SK-N-SH treated with all-trans-retinoic acid at 6 μM for 48 hours (cell line): Measurements from ENCODE around the gene CPLX1.
"Not testable (repeated sequence)": the region's sequence is repeated elsewhere in the genome, so short reads cannot be mapped to it uniquely, and the experiment has no call there.

Experiments
- ATAC-seq: fragments of 200-7000 bp; cut with Tn5 transposase; 3 replicates; pipeline ENCODE4 v1.9.1; 2020; ENCODE audit warnings: mild to moderate bottlenecking, moderate library complexity
- BACH2 ChIP-seq: fragments of 250-450 bp; sonication (Bioruptor Pico); IDR thresholded peaks from 2 replicates; pipeline ENCODE4 v1.9.0; 2021; ENCODE audit warnings: mild to moderate bottlenecking, borderline replicate concordance
- CREB5 ChIP-seq: fragments of 250-450 bp; sonication (Bioruptor Pico); IDR thresholded peaks from 2 replicates; pipeline ENCODE4 v1.5.1; 2020; ENCODE audit warnings: low read depth, mild to moderate bottlenecking, moderate library complexity
- CSRNP3 ChIP-seq: fragments of 250-450 bp; sonication (Bioruptor Pico); IDR thresholded peaks from 2 replicates; pipeline ENCODE4 v1.5.1; 2021; ENCODE audit warnings: mild to moderate bottlenecking, moderate library complexity
- ESRRG ChIP-seq: fragments of 250-450 bp; sonication (Bioruptor Pico); IDR thresholded peaks from 2 replicates; pipeline ENCODE4 v1.6.1; 2021; ENCODE audit warnings: mild to moderate bottlenecking
- GLIS3 ChIP-seq: fragments of 250-450 bp; sonication (Bioruptor Pico); IDR thresholded peaks from 2 replicates; pipeline ENCODE4 v1.5.0; 2020; ENCODE audit warnings: mild to moderate bottlenecking, moderate library complexity
- ISL1 ChIP-seq: fragments of 250-450 bp; sonication (Bioruptor Pico); IDR thresholded peaks from 2 replicates; pipeline ENCODE4 v2.1.2; 2022; ENCODE audit warnings: mild to moderate bottlenecking, moderate library complexity
- PATZ1 ChIP-seq: fragments of 250-450 bp; sonication (Bioruptor Pico); IDR thresholded peaks from 2 replicates; pipeline ENCODE4 v1.8.0; 2020; ENCODE audit warnings: mild to moderate bottlenecking, moderate library complexity, borderline replicate concordance
- POU6F1 ChIP-seq: fragments of 250-450 bp; sonication (Bioruptor Pico); IDR thresholded peaks from 2 replicates; pipeline ENCODE4 v1.8.0; 2021; ENCODE audit warnings: low read depth, mild to moderate bottlenecking, moderate library complexity, borderline replicate concordance
- PPARA ChIP-seq: fragments of 250-450 bp; sonication (Bioruptor Pico); IDR thresholded peaks from 2 replicates; pipeline ENCODE4 v1.5.0; 2020; ENCODE audit warnings: mild to moderate bottlenecking, borderline replicate concordance
- RARB ChIP-seq: fragments of 250-450 bp; sonication (Bioruptor Pico); IDR thresholded peaks from 2 replicates; pipeline ENCODE4 v1.8.0; 2021; ENCODE audit warnings: mild to moderate bottlenecking, moderate library complexity
- TCF4 ChIP-seq: fragments of 250-450 bp; sonication (Bioruptor Pico); IDR thresholded peaks from 2 replicates; pipeline ENCODE4 v1.8.0; 2021; ENCODE audit warnings: mild to moderate bottlenecking, moderate library complexity, borderline replicate concordance
- TSHZ2 ChIP-seq: fragments of 250-450 bp; sonication (Bioruptor Pico); IDR thresholded peaks from 2 replicates; pipeline ENCODE4 v1.5.0; 2020; ENCODE audit warnings: mild to moderate bottlenecking, moderate library complexity
- ZC3H10 ChIP-seq: fragments of 250-450 bp; sonication (Bioruptor Pico); IDR thresholded peaks from 2 replicates; pipeline ENCODE4 v1.5.1; 2021; ENCODE audit warnings: mild to moderate bottlenecking, moderate library complexity
- ZFP3 ChIP-seq: fragments of 250-450 bp; sonication (Bioruptor Pico); IDR thresholded peaks from 2 replicates; pipeline ENCODE4 v1.5.0; 2020; ENCODE audit warnings: mild to moderate bottlenecking, moderate library complexity
- ZFP30 ChIP-seq: fragments of 450-650 bp; formaldehyde crosslinking; IDR thresholded peaks from 2 replicates; pipeline ENCODE4 v1.5.0; 2022; ENCODE audit warnings: mild to moderate bottlenecking, moderate library complexity
- ZNF565 ChIP-seq: fragments of 450-650 bp; formaldehyde crosslinking; conservative IDR thresholded peaks from 2 replicates; pipeline ENCODE4 v1.5.0; 2020; ENCODE audit warnings: low read depth, mild to moderate bottlenecking, moderate library complexity
- ZNF70 ChIP-seq: fragments of 450-650 bp; formaldehyde crosslinking; IDR thresholded peaks from 2 replicates; pipeline ENCODE4 v1.5.0; 2020; ENCODE audit warnings: mild to moderate bottlenecking, moderate library complexity
- ZNF8 ChIP-seq: fragments of 450-650 bp; formaldehyde crosslinking; IDR thresholded peaks from 2 replicates; pipeline ENCODE4 v1.5.0; 2020; ENCODE audit warnings: mild to moderate bottlenecking, moderate library complexity

CPLX1 gene

GRCh38 chr4:754221-755120 lies 71.5 kb downstream of the CPLX1 start:
- TF ChIP-seq CREB5 (CRISPR knock-in tag) (no peak), POU6F1 (CRISPR knock-in tag) (no peak), ZFP3 (CRISPR knock-in tag) (no peak), RARB (CRISPR knock-in tag) (no peak)
- ATAC-seq: no peak; the same call in 2 of the 3 replicates

- ATAC-seq: not testable (repeated sequence)
These were observed 72.7 kb downstream of the CPLX1 start for GRCh38 chr4:753186-753585.

- no peak for ATAC-seq
These were observed 73.6 kb downstream of the CPLX1 start for GRCh38 chr4:752196-752861.

More at GRCh38 chr4:752196-752861, 73.6 kb downstream of the CPLX1 start:
- no peak for TF ChIP-seq TCF4 (CRISPR knock-in tag)
- TF ChIP-seq ZC3H10 (CRISPR knock-in tag): no peak
- no peak for TF ChIP-seq PATZ1 (CRISPR knock-in tag)
- no peak for TF ChIP-seq ISL1 (CRISPR knock-in tag)
- no peak for TF ChIP-seq ESRRG (CRISPR knock-in tag)
- TF ChIP-seq ZNF70: no peak
- no peak for TF ChIP-seq BACH2 (CRISPR knock-in tag)
- TF ChIP-seq CREB5 (CRISPR knock-in tag): no peak
- TF ChIP-seq ZNF565 (CRISPR knock-in tag): no peak
- TF ChIP-seq ZFP3 (CRISPR knock-in tag): no peak
- TF ChIP-seq RARB (CRISPR knock-in tag): no peak
- TF ChIP-seq ZNF8 (CRISPR knock-in tag): no peak
- no peak for TF ChIP-seq CSRNP3 (CRISPR knock-in tag)
- no peak for TF ChIP-seq ZFP30 (CRISPR knock-in tag)
- no peak for TF ChIP-seq GLIS3 (CRISPR knock-in tag)
- no peak for TF ChIP-seq TSHZ2 (CRISPR knock-in tag)
- TF ChIP-seq PPARA (CRISPR knock-in tag): no peak
- no peak for TF ChIP-seq POU6F1 (CRISPR knock-in tag)
- TF ChIP-seq, all 23 proteins: peak for 0
